GM12878 (cell line): Measurements from ENCODE around the gene FAM20B. TPM values are rescaled to one million over a fixed set of nuclear protein-coding genes. Genes with fewer than 3 reads are reported as not detected.
A peak's percentile ranks its signal among the peaks of the same experiment; 100 is the strongest.

Experiments used
- BCL3 ChIP-seq: IDR thresholded peaks from 2 replicates; pipeline ENCODE4 v1.6.1; 2011; ENCODE audit warnings: borderline replicate concordance, low read depth, mild to moderate bottlenecking, moderate library complexity, low read length; ENCODE audit not compliant: insufficient read depth, poor library complexity, severe bottlenecking
- CHD1 ChIP-seq: IDR thresholded peaks from 2 replicates; pipeline ENCODE4 v1.6.1; 2012; ENCODE audit warnings: low read depth, low read length, improper control_type of control experiment
- CHD2 ChIP-seq: IDR thresholded peaks from 2 replicates; pipeline ENCODE4 v1.6.1; 2011; ENCODE audit warnings: low read depth, low read length, improper control_type of control experiment, borderline replicate concordance
- CHD4 ChIP-seq: fragments of 200-600 bp; sonication (generic); IDR thresholded peaks from 2 replicates; pipeline ENCODE4 v1.6.1; 2016; ENCODE audit warnings: mild to moderate bottlenecking
- CREM ChIP-seq: IDR thresholded peaks from 2 replicates; pipeline ENCODE4 v1.6.1; 2014; ENCODE audit warnings: antibody characterized with exemption, low read depth
- EP300 ChIP-seq, 2 experiments: fragments of 150-350 bp in 1 of 2; IDR thresholded peaks; 2 replicates each; pipeline ENCODE4 v1.6.1; 2011 to 2012; ENCODE audit warnings: low read depth in 2 of 2, low read length in 2 of 2, borderline replicate concordance in 1 of 2, improper control_type of control experiment in 1 of 2, inconsistent platforms in 1 of 2; ENCODE audit not compliant: control insufficient read depth in 1 of 2
- HSF1 ChIP-seq: fragments of 150-350 bp; IDR thresholded peaks from 2 replicates; pipeline ENCODE4 v1.6.1; 2014; ENCODE audit warnings: mild to moderate bottlenecking, low read depth, low read length
- IRF4 ChIP-seq: IDR thresholded peaks from 2 replicates; pipeline ENCODE4 v1.6.1; 2011; ENCODE audit warnings: low read depth, low read length
- JUNB ChIP-seq: IDR thresholded peaks from 2 replicates; pipeline ENCODE4 v1.6.1; 2016; ENCODE audit warnings: antibody characterized with exemption, mild to moderate bottlenecking
- KLF5 ChIP-seq: fragments of 450-650 bp; IDR thresholded peaks from 2 replicates; pipeline ENCODE4 v1.6.1; 2014; ENCODE audit warnings: mild to moderate bottlenecking; ENCODE audit not compliant: partially characterized antibody
- MEF2A ChIP-seq: IDR thresholded peaks from 2 replicates; pipeline ENCODE4 v1.6.1; 2011; ENCODE audit warnings: low read depth, mild to moderate bottlenecking, low read length, moderate library complexity; ENCODE audit not compliant: insufficient read depth
- MTA2 ChIP-seq: fragments of 450-650 bp; IDR thresholded peaks from 2 replicates; pipeline ENCODE4 v1.6.1; 2016; ENCODE audit warnings: low read depth, mild to moderate bottlenecking, moderate library complexity
- NR2F1 ChIP-seq: fragments of 450-650 bp; conservative IDR thresholded peaks from 2 replicates; pipeline ENCODE4 v1.6.1; 2017; ENCODE audit warnings: mild to moderate bottlenecking
- PML ChIP-seq: IDR thresholded peaks from 2 replicates; pipeline ENCODE4 v1.6.1; 2012; ENCODE audit warnings: low read length, inconsistent platforms
- POLR2AphosphoS2 ChIP-seq: IDR thresholded peaks from 2 replicates; pipeline ENCODE4 v1.6.1; 2011; ENCODE audit warnings: low read depth, mild to moderate bottlenecking, low read length, improper control_type of control experiment, moderate library complexity
- POLR2AphosphoS5 ChIP-seq: IDR thresholded peaks from 2 replicates; pipeline ENCODE4 v1.6.1; 2011; ENCODE audit warnings: mild to moderate bottlenecking, low read length, inconsistent platforms
- POU2F2 ChIP-seq: IDR thresholded peaks from 3 replicates; pipeline ENCODE4 v1.6.1; 2011; ENCODE audit warnings: low read depth, mild to moderate bottlenecking, low read length, borderline replicate concordance
- RFX5 ChIP-seq: IDR thresholded peaks from 2 replicates; pipeline ENCODE4 v1.6.1; 2011; ENCODE audit warnings: low read depth, low read length, improper control_type of control experiment
- SREBF2 ChIP-seq: IDR thresholded peaks from 2 replicates; pipeline ENCODE4 v1.6.1; 2012; ENCODE audit warnings: mild to moderate bottlenecking, low read length
- ZNF217 ChIP-seq: fragments of 450-650 bp; IDR thresholded peaks from 2 replicates; pipeline ENCODE4 v1.6.1; 2017; ENCODE audit warnings: antibody characterized with exemption, mild to moderate bottlenecking
- polyA plus RNA-seq, 11 experiments: library from polyadenylated mRNA; depleted of rRNA in 4 of 11; unstranded in 6 of 11; stranded (reverse) in 5 of 11; fragments of >200 nt; fragmentation: Nextera tagmentation in 4 of 11; fragmentation: Illumina TruSeq in 1 of 11; extraction: Ambion mirVana in 4 of 11; extraction: Trizol in 1 of 11; gene quantifications; 1 replicate in 1 of 11; 2 replicates in 10 of 11; pipeline versions ENCODE4 v1.2.1 to v1.2.3, GENCODE V29; 2011 to 2016; ENCODE audit warnings: inconsistent platforms in 2 of 11, missing spikeins in 2 of 11, low read depth in 1 of 11
- total RNA-seq, 4 experiments: library from RNA; depleted of rRNA in 3 of 4; stranded (reverse); fragments of >200 nt in 3 of 4; fragmentation: Illumina TruSeq in 1 of 4; extraction: Trizol in 1 of 4; gene quantifications; 2 replicates each; pipeline versions ENCODE4 v1.2.1 to v1.2.3, GENCODE V29; 2013 to 2021
- TF ChIP-seq, protein P1 (sequence below): fragments of 450-650 bp; IDR thresholded peaks from 2 replicates; pipeline ENCODE4 v1.6.1; 2017; ENCODE audit warnings: antibody characterized with exemption, mild to moderate bottlenecking, moderate library complexity
- TF ChIP-seq, protein P2 (sequence below): IDR thresholded peaks from 2 replicates; pipeline ENCODE4 v1.6.1; 2011; ENCODE audit warnings: low read depth, low read length, improper control_type of control experiment, borderline replicate concordance
- TF ChIP-seq, protein P3 (sequence below): IDR thresholded peaks from 2 replicates; pipeline ENCODE4 v1.6.1; 2012; ENCODE audit warnings: low read length, inconsistent platforms

The FAM20B gene
- total and polyA plus RNA-seq, 10 of the 15 experiments (the other 5 are each of a cell fraction or from before 2014, with no cell fraction given): 2.4 to 25.6 (median 12.8) TPM

GRCh38 chr1:179025975-179026812, 500 bp downstream of the FAM20B start (continued):
- TF ChIP-seq POU2F2 (no peak), PML (no peak), RFX5 (no peak), CREM (no peak), SREBF2 (no peak), BCL3 (no peak), CHD4 (no peak), ZNF217 (no peak), CHD1 (no peak), POLR2AphosphoS2 (no peak), MTA2 (no peak), KLF5 (peak; percentile 80), NR2F1 (peak; percentile 73), JUNB (no peak), HSF1 (no peak), POLR2AphosphoS5 (no peak; the same call in 1 of the 2 replicates), CHD2 (no peak), IRF4 (no peak), EP300 (IDR thresholded peaks at IDR 0.05; ENCODE audit: borderline replicate concordance in 1 of 2, control insufficient read depth in 1 of 2, low read depth in 2 of 2, low read length in 2 of 2) (no peak), MEF2A (no peak)
- TF ChIP-seq, protein P1, sequence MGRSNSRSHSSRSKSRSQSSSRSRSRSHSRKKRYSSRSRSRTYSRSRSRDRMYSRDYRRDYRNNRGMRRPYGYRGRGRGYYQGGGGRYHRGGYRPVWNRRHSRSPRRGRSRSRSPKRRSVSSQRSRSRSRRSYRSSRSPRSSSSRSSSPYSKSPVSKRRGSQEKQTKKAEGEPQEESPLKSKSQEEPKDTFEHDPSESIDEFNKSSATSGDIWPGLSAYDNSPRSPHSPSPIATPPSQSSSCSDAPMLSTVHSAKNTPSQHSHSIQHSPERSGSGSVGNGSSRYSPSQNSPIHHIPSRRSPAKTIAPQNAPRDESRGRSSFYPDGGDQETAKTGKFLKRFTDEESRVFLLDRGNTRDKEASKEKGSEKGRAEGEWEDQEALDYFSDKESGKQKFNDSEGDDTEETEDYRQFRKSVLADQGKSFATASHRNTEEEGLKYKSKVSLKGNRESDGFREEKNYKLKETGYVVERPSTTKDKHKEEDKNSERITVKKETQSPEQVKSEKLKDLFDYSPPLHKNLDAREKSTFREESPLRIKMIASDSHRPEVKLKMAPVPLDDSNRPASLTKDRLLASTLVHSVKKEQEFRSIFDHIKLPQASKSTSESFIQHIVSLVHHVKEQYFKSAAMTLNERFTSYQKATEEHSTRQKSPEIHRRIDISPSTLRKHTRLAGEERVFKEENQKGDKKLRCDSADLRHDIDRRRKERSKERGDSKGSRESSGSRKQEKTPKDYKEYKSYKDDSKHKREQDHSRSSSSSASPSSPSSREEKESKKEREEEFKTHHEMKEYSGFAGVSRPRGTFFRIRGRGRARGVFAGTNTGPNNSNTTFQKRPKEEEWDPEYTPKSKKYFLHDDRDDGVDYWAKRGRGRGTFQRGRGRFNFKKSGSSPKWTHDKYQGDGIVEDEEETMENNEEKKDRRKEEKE: no peak; the same call in 1 of the 2 replicates
- TF ChIP-seq, protein P2, sequence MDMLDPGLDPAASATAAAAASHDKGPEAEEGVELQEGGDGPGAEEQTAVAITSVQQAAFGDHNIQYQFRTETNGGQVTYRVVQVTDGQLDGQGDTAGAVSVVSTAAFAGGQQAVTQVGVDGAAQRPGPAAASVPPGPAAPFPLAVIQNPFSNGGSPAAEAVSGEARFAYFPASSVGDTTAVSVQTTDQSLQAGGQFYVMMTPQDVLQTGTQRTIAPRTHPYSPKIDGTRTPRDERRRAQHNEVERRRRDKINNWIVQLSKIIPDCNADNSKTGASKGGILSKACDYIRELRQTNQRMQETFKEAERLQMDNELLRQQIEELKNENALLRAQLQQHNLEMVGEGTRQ: no peak
- TF ChIP-seq, protein P3, sequence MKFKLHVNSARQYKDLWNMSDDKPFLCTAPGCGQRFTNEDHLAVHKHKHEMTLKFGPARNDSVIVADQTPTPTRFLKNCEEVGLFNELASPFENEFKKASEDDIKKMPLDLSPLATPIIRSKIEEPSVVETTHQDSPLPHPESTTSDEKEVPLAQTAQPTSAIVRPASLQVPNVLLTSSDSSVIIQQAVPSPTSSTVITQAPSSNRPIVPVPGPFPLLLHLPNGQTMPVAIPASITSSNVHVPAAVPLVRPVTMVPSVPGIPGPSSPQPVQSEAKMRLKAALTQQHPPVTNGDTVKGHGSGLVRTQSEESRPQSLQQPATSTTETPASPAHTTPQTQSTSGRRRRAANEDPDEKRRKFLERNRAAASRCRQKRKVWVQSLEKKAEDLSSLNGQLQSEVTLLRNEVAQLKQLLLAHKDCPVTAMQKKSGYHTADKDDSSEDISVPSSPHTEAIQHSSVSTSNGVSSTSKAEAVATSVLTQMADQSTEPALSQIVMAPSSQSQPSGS: no peak
